ENCODE measurements around the gene ALKAL2. TPM values are rescaled to one million over a fixed set of nuclear protein-coding genes. Genes with fewer than 3 reads are reported as not detected.

The ALKAL2 gene
- total and polyA plus RNA-seq, 9 of the 15 experiments (the other 6 are each of a cell fraction or from before 2014, with no cell fraction given), result not detected

GRCh38 chr2:289362-290089 is 1.6 kb upstream of the ALKAL2 start (continued):
- TF ChIP-seq HSF4 (CRISPR knock-in tag; IDR thresholded peaks at IDR 0.05; ENCODE audit: borderline replicate concordance), result no peak
- peak; percentile 57 to 89 for TF ChIP-seq E2F6 (IDR thresholded peaks at IDR 0.05; ENCODE audit: borderline replicate concordance in 1 of 2, extremely low read depth in 1 of 2, insufficient read depth in 1 of 2, insufficient read length in 1 of 2, low read depth in 1 of 2, low read length in 1 of 2, poor library complexity in 1 of 2, severe bottlenecking in 1 of 2)
- 0 out of 2 replicates have a peak, but pooled peaks have one; percentile 4 for TF ChIP-seq GATAD2A (IDR thresholded peaks at IDR 0.05)
- TF ChIP-seq BHLHE40 (IDR thresholded peaks at IDR 0.05; ENCODE audit: low read length), result peak; percentile 80
- TF ChIP-seq CBFA2T3 (IDR thresholded peaks at IDR 0.05), result peak; percentile 27; the same call in 1 of the 2 replicates
- peak in 1 of 2 experiments; percentile 65; a peak in 1 of 4 replicates for TF ChIP-seq MNT (conservative IDR thresholded peaks at IDR 0.05)
- TF ChIP-seq EGR1 (conservative IDR thresholded peaks at IDR 0.05), result peak; percentile 21; the same call in 1 of the 2 replicates
- peak; percentile 52 for TF ChIP-seq L3MBTL2 (IDR thresholded peaks at IDR 0.05)
